A673 (cell line): Measurements from ENCODE around the gene GMIP.

ENCODE experiments used
- CTCF ChIP-seq: fragments of 300-800, 200-600 bp; sonication (generic); conservative IDR thresholded peaks from 2 replicates; pipeline ENCODE4 v1.5.1; 2017; ENCODE audit warnings: low read depth, mild to moderate bottlenecking, antibody characterized with exemption, low read length, moderate library complexity, mixed read lengths
- EZH2 ChIP-seq: fragments of 200-600 bp; sonication (generic); IDR thresholded peaks from 2 replicates; pipeline ENCODE4 v1.6.1; 2017; ENCODE audit warnings: borderline replicate concordance, low read depth, mild to moderate bottlenecking, mixed read lengths, antibody characterized with exemption, low read length; ENCODE audit not compliant: poor library complexity, severe bottlenecking

DNA sequence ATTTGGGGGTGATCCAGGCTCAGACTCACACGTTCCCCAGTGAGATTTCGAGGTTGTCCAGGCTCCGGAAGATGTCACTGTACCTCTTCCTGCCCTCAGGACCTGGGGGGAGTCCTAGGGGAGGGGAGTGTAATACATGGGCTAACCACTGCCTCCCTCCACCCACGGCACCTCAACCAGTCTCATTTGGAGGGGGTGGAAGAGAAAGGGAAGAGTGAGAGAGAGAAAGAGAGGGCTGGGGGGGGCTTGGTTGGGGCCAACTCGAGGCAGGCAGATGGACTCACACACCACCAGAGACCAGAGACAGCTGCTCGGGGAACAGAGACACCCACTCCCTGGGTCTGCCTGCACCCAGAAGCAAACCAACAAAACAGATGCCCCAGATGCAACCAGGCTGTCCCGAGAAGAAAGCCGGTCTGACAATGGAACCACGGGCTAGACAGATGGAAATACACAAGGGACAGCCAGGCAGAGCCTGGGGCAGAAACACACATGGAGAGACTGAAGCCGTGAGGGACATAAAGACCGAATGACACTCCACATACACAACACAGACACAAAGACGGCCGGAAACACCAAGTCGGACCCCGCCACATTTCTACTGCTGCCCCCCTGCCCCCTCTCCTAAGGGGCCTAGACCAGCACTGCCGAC is 825 bp downstream of the GMIP start:
- no peak for TF ChIP-seq CTCF
- TF ChIP-seq EZH2, result no peak
